Nephron progenitor cell (in vitro differentiated cells): ENCODE results near the gene CCDC86.
A peak's percentile ranks its signal among the peaks of the same experiment; 100 is the strongest.

Experiments used
- DNase-seq: peaks from one replicate; pipeline ENCODE4 v3.0.0; 2021
- H3K27ac Mint-ChIP-seq: 2 replicates; pipeline ENCODE4 v1.8.0; 2021; ENCODE audit warnings: mild to moderate bottlenecking, moderate library complexity, mixed read lengths
- H3K27me3 Mint-ChIP-seq: 2 replicates; pipeline ENCODE4 v1.8.0; 2021; ENCODE audit warnings: mild to moderate bottlenecking, low read depth, mixed read lengths; ENCODE audit not compliant: poor library complexity
- H3K36me3 Mint-ChIP-seq: 2 replicates; pipeline ENCODE4 v1.8.0; 2021; ENCODE audit warnings: low read depth, mixed read lengths
- H3K4me1 Mint-ChIP-seq: 2 replicates; pipeline ENCODE4 v1.8.0; 2021; ENCODE audit warnings: mixed read lengths
- H3K4me3 Mint-ChIP-seq: 2 replicates; pipeline ENCODE4 v1.8.0; 2021; ENCODE audit warnings: mild to moderate bottlenecking, moderate library complexity, mixed read lengths
- H3K9me3 Mint-ChIP-seq: 2 replicates; pipeline ENCODE4 v1.8.0; 2021; ENCODE audit warnings: mild to moderate bottlenecking, moderate library complexity, mixed read lengths
- CTCF ChIP-seq: fragments of 200-600 bp; sonication (generic); IDR thresholded peaks from 2 replicates; pipeline ENCODE4 v1.5.0; 2021; ENCODE audit warnings: antibody characterized with exemption

The CCDC86 gene

GRCh38 chr11:60862171-60862570 lies 20.3 kb downstream of the CCDC86 start:
- DNase-seq: no peak
- Mint-ChIP-seq H3K4me1 (peaks cover 53% of the 10 kb centered on the region), H3K27ac (peak overlapping the region; percentile 38), H3K4me3 (no peak overlapping the region), H3K9me3 (no peaks in the 10 kb centered on the region), H3K36me3 (no peaks in the 10 kb centered on the region), H3K27me3 (peaks cover 6% of the 10 kb centered on the region)
- no peak for TF ChIP-seq CTCF

GRCh38 chr11:60863550-60864521 lies 21.9 kb downstream of the CCDC86 start:
- H3K4me3 Mint-ChIP-seq: no peak overlapping the region

GRCh38 chr11:60864856-60865513 lies 23.1 kb downstream of the CCDC86 start:
- Mint-ChIP-seq H3K4me3 (no peak overlapping the region), H3K4me1 (peaks cover 47% of the 10 kb centered on the region), H3K27me3 (peaks cover 6% of the 10 kb centered on the region), H3K27ac (peak overlapping the region; percentile 17), H3K9me3 (no peaks in the 10 kb centered on the region), H3K36me3 (no peaks in the 10 kb centered on the region)
- no peak for DNase-seq
- TF ChIP-seq CTCF: no peak

More at GRCh38 chr11:60863550-60864521, 21.9 kb downstream of the CCDC86 start:
- Mint-ChIP-seq H3K27me3 (peaks cover 6% of the 10 kb centered on the region), H3K27ac (peak overlapping the region; percentile 59), H3K9me3 (no peaks in the 10 kb centered on the region), H3K36me3 (no peaks in the 10 kb centered on the region), H3K4me1 (peaks cover 53% of the 10 kb centered on the region)
- no peak for DNase-seq
- no peak for TF ChIP-seq CTCF

- DNase-seq: peak; percentile 36
- no peak for TF ChIP-seq CTCF
- Mint-ChIP-seq H3K36me3 (no peaks in the 10 kb centered on the region), H3K9me3 (no peaks in the 10 kb centered on the region), H3K27ac (peak within 1 kb of the TSS; percentile 28), H3K4me1 (peaks cover 47% of the 10 kb centered on the region), H3K27me3 (no peaks in the 10 kb centered on the region), H3K4me3 (no peak within 1 kb of the TSS)
Observed at GRCh38 chr11:60866911-60867870, 25.3 kb downstream of the CCDC86 start, which contains the start of gene ZP1. TSS of gene ZP1 (plus strand) at chr11:60867542. CDS start at chr11:60867562, 20 bp downstream.

GRCh38 chr11:60867871-60868681 lies 26.2 kb downstream of the CCDC86 start:
- TF ChIP-seq CTCF: no peak
- Mint-ChIP-seq H3K4me1 (peaks cover 44% of the 10 kb centered on the region), H3K27ac (no peak overlapping the region), H3K9me3 (no peaks in the 10 kb centered on the region), H3K27me3 (no peaks in the 10 kb centered on the region), H3K4me3 (no peak overlapping the region), H3K36me3 (no peaks in the 10 kb centered on the region)
- no peak for DNase-seq
